Measurements from ENCODE around the gene JAM2. TPM values are rescaled to one million over a fixed set of nuclear protein-coding genes. Genes with fewer than 3 reads are reported as not detected.

The JAM2 gene
- polyA plus RNA-seq, 3 donors: 0.01 TPM; not detected in 2

- peak within 1 kb of the TSS; percentile 65 to 93 (median 77) for H3K4me3 ChIP-seq (replicated peaks in 1 of 3; ENCODE audit: low read depth in 2 of 3, low read length in 3 of 3)
- DNase-seq: peak; percentile 98 to 99 (median 98)
- no peak for TF ChIP-seq CTCF (IDR thresholded peaks at IDR 0.05)
- H3K4me2 ChIP-seq (replicated peaks; ENCODE audit: extremely low read depth, low read length, poor library complexity, severe bottlenecking): peak within 1 kb of the TSS; percentile 93
- whole genome bisulfite sequencing (ENCODE audit: insufficient coverage): under 1% methylated on average over 51 of the region's 64 CpGs
- intact Hi-C loops (cut with micrococcal nuclease): loop anchor here (5.0 to 10.0 kb wide), 2 partner anchors 128 to 280 kb away; partner anchors contain the start of gene MRPL39 (in 1 of the 2)
- H3K9me3 Mint-ChIP-seq: no peaks in the 10 kb centered on the region
- H3K4me3 Mint-ChIP-seq: peak within 1 kb of the TSS; percentile 94 to 100
- H3K9me3 ChIP-seq (replicated peaks in 1 of 2; ENCODE audit: control insufficient read depth in 1 of 2, insufficient read depth in 1 of 2, low read length in 2 of 2): no peaks in the 10 kb centered on the region
- H3K27ac ChIP-seq (ENCODE audit: low read depth in 1 of 2, low read length in 2 of 2): peak within 1 kb of the TSS; percentile 96 to 99
- H3K9ac ChIP-seq (ENCODE audit: insufficient read depth, low read length, poor library complexity, severe bottlenecking): peak within 1 kb of the TSS; percentile 90
- peaks cover 3 to 18% of the 10 kb centered on the region in 2 donors for H3K36me3 Mint-ChIP-seq
- peaks cover 33% of the 10 kb centered on the region for H4K20me1 ChIP-seq (ENCODE audit: insufficient read depth, low read length)
- peak within 1 kb of the TSS; percentile 96 for H2AFZ ChIP-seq (ENCODE audit: insufficient read depth, low read depth, low read length, poor library complexity, severe bottlenecking)
- peaks cover 98% of the 10 kb centered on the region for H3K79me2 ChIP-seq (ENCODE audit: insufficient read depth, low read length)
- H3K4me1 Mint-ChIP-seq: peaks cover 35% of the 10 kb centered on the region
- H3K4me1 ChIP-seq (ENCODE audit: control insufficient read depth in 1 of 2, insufficient read depth in 2 of 2, low read length in 2 of 2): peaks cover 20 to 33% of the 10 kb centered on the region in 2 donors
- H3K27me3 ChIP-seq (ENCODE audit: control insufficient read depth in 2 of 2, insufficient read depth in 2 of 2, low read length in 2 of 2): no peaks in the 10 kb centered on the region
- peak within 1 kb of the TSS; percentile 100 for H3K27ac Mint-ChIP-seq
- H3K36me3 ChIP-seq (replicated peaks in 1 of 2; ENCODE audit: control insufficient read depth in 1 of 2, insufficient read depth in 2 of 2, low read length in 2 of 2): peaks cover under 1 to 19% of the 10 kb centered on the region in 2 donors
- H3K27me3 Mint-ChIP-seq (ENCODE audit: low read depth in 3 of 3): no peaks in the 10 kb centered on the region
Measured at GRCh38 chr21:25734904-25735645, 96.0 kb downstream of the JAM2 start, which contains the start of the genes ATP5PF and GABPA. Gene ATP5PF, minus strand, starts transcription at chr21:25734904. Its CDS starts 5,110 bp downstream, at chr21:25729794. Gene GABPA, plus strand, starts transcription at chr21:25734972. Its CDS starts 6,627 bp downstream, at chr21:25741599.

- peaks cover 33% of the 10 kb centered on the region for H4K20me1 ChIP-seq (ENCODE audit: insufficient read depth, low read length)
- H3K27me3 ChIP-seq (ENCODE audit: control insufficient read depth in 2 of 2, insufficient read depth in 2 of 2, low read length in 2 of 2): no peaks in the 10 kb centered on the region
- Mint-ChIP-seq H3K4me3 (peak overlapping the region; percentile 94 to 95), H3K4me1 (peaks cover 35% of the 10 kb centered on the region), H3K9me3 (no peaks in the 10 kb centered on the region), H3K36me3 (peaks cover 2 to 12% of the 10 kb centered on the region in 2 donors), H3K27ac (peak overlapping the region; percentile 43 to 100 (median 94)), H3K27me3 (ENCODE audit: low read depth in 3 of 3) (no peaks in the 10 kb centered on the region)
- intact Hi-C loops (cut with micrococcal nuclease): loop anchor here (5.0 to 10.0 kb wide), 2 partner anchors 129 to 281 kb away; partner anchors contain the start of gene MRPL39 (in 1 of the 2)
- DNase-seq: peak; percentile 42 to 70 (median 54)
- peak overlapping the region; percentile 96 for H2AFZ ChIP-seq (ENCODE audit: insufficient read depth, low read depth, low read length, poor library complexity, severe bottlenecking)
- H3K9me3 ChIP-seq (replicated peaks in 1 of 2; ENCODE audit: control insufficient read depth in 1 of 2, insufficient read depth in 1 of 2, low read length in 2 of 2): no peaks in the 10 kb centered on the region
- peak overlapping the region; percentile 93 for H3K4me2 ChIP-seq (replicated peaks; ENCODE audit: extremely low read depth, low read length, poor library complexity, severe bottlenecking)
- H3K4me1 ChIP-seq (ENCODE audit: control insufficient read depth in 1 of 2, insufficient read depth in 2 of 2, low read length in 2 of 2): peaks cover 20 to 33% of the 10 kb centered on the region in 2 donors
- peaks cover 0 to 18% of the 10 kb centered on the region in 2 donors for H3K36me3 ChIP-seq (replicated peaks in 1 of 2; ENCODE audit: control insufficient read depth in 1 of 2, insufficient read depth in 2 of 2, low read length in 2 of 2)
- WGBS (ENCODE audit: insufficient coverage): 0% methylated on average over 34 of the region's 48 CpGs
- H3K79me2 ChIP-seq (ENCODE audit: insufficient read depth, low read length): peaks cover 98% of the 10 kb centered on the region
- H3K27ac ChIP-seq (ENCODE audit: low read depth in 1 of 2, low read length in 2 of 2): peak overlapping the region; percentile 96 to 99
- peak overlapping the region; percentile 90 for H3K9ac ChIP-seq (ENCODE audit: insufficient read depth, low read length, poor library complexity, severe bottlenecking)
- H3K4me3 ChIP-seq (replicated peaks in 1 of 3; ENCODE audit: low read depth in 2 of 3, low read length in 3 of 3): peak overlapping the region; percentile 65 to 93 (median 77)
- TF ChIP-seq CTCF (IDR thresholded peaks at IDR 0.05): no peak
Measured at GRCh38 chr21:25735646-25736597, 96.9 kb downstream of the JAM2 start.
